ENCODE data around the gene SPOCK1. TPM values are rescaled to one million over a fixed set of nuclear protein-coding genes. Genes with fewer than 3 reads are reported as not detected.

Gene SPOCK1
- total RNA-seq, 1 experiment from 2014 or later, result 23.9 TPM

DNA sequence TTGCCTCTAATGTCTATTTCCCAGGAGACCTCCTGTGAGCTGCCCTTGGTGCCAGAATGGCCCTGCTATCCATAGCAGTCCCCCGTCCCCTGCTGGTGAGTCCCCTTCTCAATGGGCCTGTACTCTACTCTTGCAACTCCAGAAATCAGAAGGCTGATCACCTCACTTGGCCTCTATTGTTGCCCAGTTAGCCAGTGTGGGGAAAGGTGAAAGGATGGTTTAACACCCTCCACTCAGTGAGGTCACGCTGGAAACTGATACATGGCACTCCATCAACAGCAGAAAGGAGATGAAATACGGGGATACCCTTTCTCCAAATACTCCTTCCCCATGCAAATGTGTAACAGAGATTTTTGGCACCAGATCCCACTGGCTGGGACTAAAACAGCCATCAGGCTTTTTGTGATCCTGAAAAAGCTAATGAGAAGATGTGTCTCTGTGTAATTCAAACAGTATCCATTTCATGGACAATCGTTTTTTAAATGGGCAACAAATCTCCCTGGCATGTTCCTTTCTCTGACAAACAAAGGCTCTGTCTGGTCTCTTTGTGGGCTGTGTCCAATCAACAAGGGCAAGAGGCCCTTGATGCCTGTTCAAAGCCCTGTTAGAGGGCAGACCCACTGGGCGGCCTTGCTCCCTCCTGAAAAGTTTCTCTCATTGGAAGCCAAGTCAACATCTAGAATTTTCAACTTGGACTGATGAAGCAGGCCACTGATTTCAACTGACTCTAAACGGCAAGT is 343.7 kb downstream of the SPOCK1 start:
- no TSS peak for BruUV-seq (replicated peaks)
- Histone ChIP-seq H3K27ac (no peak overlapping the region), H3K9me2 (ENCODE audit: insufficient read depth) (no peaks in the 10 kb centered on the region), H3K36me3 (ENCODE audit: low read depth) (no peaks in the 10 kb centered on the region), H3K79me2 (ENCODE audit: low read depth) (no peaks in the 10 kb centered on the region), H3K4me2 (no peak overlapping the region), H3K4me1 (replicated peaks; ENCODE audit: insufficient read depth) (no peaks in the 10 kb centered on the region), H3K27me3 (ENCODE audit: insufficient read depth, low read depth) (no peaks in the 10 kb centered on the region), H4K20me1 (ENCODE audit: insufficient read depth) (no peaks in the 10 kb centered on the region), H3K9me3 (ENCODE audit: insufficient read depth, low read depth) (no peaks in the 10 kb centered on the region), H2AFZ (no peak overlapping the region), H3K4me3 (no peak overlapping the region), H3F3A (ENCODE audit: insufficient read depth, low read depth) (no peaks in the 10 kb centered on the region)
- ChIA-PET POLR2A (ENCODE audit: unreplicated experiment) (no interaction called here), CTCF (no interaction called here)
- no peak for DNase-seq
- TF ChIP-seq EZH2 (IDR thresholded peaks at IDR 0.05; ENCODE audit: low read depth) (no peak), CTCF (conservative IDR thresholded peaks at IDR 0.05) (no peak)
- intact Hi-C loops (cut with micrococcal nuclease; ENCODE audit: unreplicated experiment), result no loop called here

DNA sequence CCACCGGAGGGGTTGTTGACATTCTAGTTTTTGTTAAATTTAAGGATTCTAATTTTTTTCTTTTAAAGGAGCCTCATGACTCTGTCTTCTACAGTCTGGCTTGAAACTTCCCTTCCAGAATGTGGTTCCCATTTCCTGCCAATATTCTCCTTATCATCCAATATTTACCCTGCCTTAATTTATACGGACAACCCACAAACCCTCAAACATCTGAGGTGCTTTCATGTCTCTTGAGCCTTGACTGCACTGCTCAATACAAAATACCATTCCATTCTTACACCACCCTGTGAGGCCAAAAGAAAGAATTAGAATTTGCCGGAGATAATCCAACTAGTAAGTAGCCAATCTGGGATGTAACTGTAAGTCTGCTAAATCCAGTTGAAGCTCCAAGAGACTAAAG is 346.5 kb downstream of the SPOCK1 start:
- H3K36me3 ChIP-seq (ENCODE audit: low read depth), result no peaks in the 10 kb centered on the region
- POLR2A ChIA-PET (ENCODE audit: unreplicated experiment), result no interaction called here
- H3K27me3 ChIP-seq (ENCODE audit: insufficient read depth, low read depth), result no peaks in the 10 kb centered on the region
- BruUV-seq (replicated peaks), result no TSS peak
- intact Hi-C loops (cut with micrococcal nuclease; ENCODE audit: unreplicated experiment), result no loop called here
- no peak overlapping the region for H3K4me2 ChIP-seq
- H4K20me1 ChIP-seq (ENCODE audit: insufficient read depth), result no peaks in the 10 kb centered on the region
- no peaks in the 10 kb centered on the region for H3F3A ChIP-seq (ENCODE audit: insufficient read depth, low read depth)
- no peaks in the 10 kb centered on the region for H3K9me2 ChIP-seq (ENCODE audit: insufficient read depth)
- H3K4me1 ChIP-seq (replicated peaks; ENCODE audit: insufficient read depth), result no peaks in the 10 kb centered on the region
- TF ChIP-seq CTCF (conservative IDR thresholded peaks at IDR 0.05) (no peak), EZH2 (IDR thresholded peaks at IDR 0.05; ENCODE audit: low read depth) (no peak)
- no peaks in the 10 kb centered on the region for H3K79me2 ChIP-seq (ENCODE audit: low read depth)
- no peaks in the 10 kb centered on the region for H3K9me3 ChIP-seq (ENCODE audit: insufficient read depth, low read depth)
- no peak overlapping the region for H3K4me3 ChIP-seq
- H2AFZ ChIP-seq, result no peak overlapping the region
- H3K27ac ChIP-seq, result no peak overlapping the region
- no peak for DNase-seq
- CTCF ChIA-PET, result no interaction called here

GRCh38 chr5:137148655-137149054 is 350.5 kb downstream of the SPOCK1 start:
- DNase-seq, result no peak
- ChIA-PET POLR2A (ENCODE audit: unreplicated experiment) (no interaction called here), CTCF (no interaction called here)

More at GRCh38 chr5:137148655-137149054, 350.5 kb downstream of the SPOCK1 start:
- Histone ChIP-seq H3K4me1 (replicated peaks; ENCODE audit: insufficient read depth) (peaks cover 22% of the 10 kb centered on the region), H3K79me2 (ENCODE audit: low read depth) (no peaks in the 10 kb centered on the region), H3K36me3 (ENCODE audit: low read depth) (no peaks in the 10 kb centered on the region), H3K27ac (no peak overlapping the region), H3K9me2 (ENCODE audit: insufficient read depth) (no peaks in the 10 kb centered on the region), H3K4me2 (no peak overlapping the region), H3K4me3 (no peak overlapping the region), H3K9me3 (ENCODE audit: insufficient read depth, low read depth) (no peaks in the 10 kb centered on the region), H3K27me3 (ENCODE audit: insufficient read depth, low read depth) (no peaks in the 10 kb centered on the region), H2AFZ (no peak overlapping the region), H4K20me1 (ENCODE audit: insufficient read depth) (no peaks in the 10 kb centered on the region), H3F3A (ENCODE audit: insufficient read depth, low read depth) (peaks cover 6% of the 10 kb centered on the region; the same call in 1 of the 2 replicates)
- TF ChIP-seq EZH2 (IDR thresholded peaks at IDR 0.05; ENCODE audit: low read depth), result no peak
- no peak for TF ChIP-seq CTCF (conservative IDR thresholded peaks at IDR 0.05)
- no TSS peak for BruUV-seq (replicated peaks)
- intact Hi-C loops (cut with micrococcal nuclease; ENCODE audit: unreplicated experiment), result no loop called here

Measured in PC-9 (cell line).